H9 (cell line): ENCODE data around the gene RNU6-9. TPM values are rescaled to one million over a fixed set of nuclear protein-coding genes. Genes with fewer than 3 reads are reported as not detected.

Source experiments
- DNase-seq: peaks from one replicate; pipeline ENCODE4 v3.0.0-alpha.2; 2017
- H2AFZ ChIP-seq: one replicate; pipeline ENCODE4 v1.6.1; 2013; ENCODE audit warnings: mild to moderate bottlenecking, low read length, control low read depth, moderate library complexity
- H2AK5ac ChIP-seq: 2 replicates; pipeline ENCODE4 v1.6.1; 2013; ENCODE audit warnings: low read length, control low read depth, mixed read lengths; ENCODE audit not compliant: insufficient read length
- H2BK120ac ChIP-seq: one replicate; pipeline ENCODE4 v1.6.1; 2013; ENCODE audit warnings: low read depth, mild to moderate bottlenecking, low read length, control low read depth, inconsistent platforms; ENCODE audit not compliant: poor library complexity, severe bottlenecking
- H2BK12ac ChIP-seq: 2 replicates; pipeline ENCODE4 v1.6.1; 2013; ENCODE audit warnings: low read length, control low read depth, mixed read lengths, low read depth; ENCODE audit not compliant: insufficient read length
- H2BK15ac ChIP-seq: 2 replicates; pipeline ENCODE4 v1.6.1; 2013; ENCODE audit warnings: low read depth, low read length, control low read depth
- H2BK20ac ChIP-seq: one replicate; pipeline ENCODE4 v1.6.1; 2013; ENCODE audit warnings: low read depth, mild to moderate bottlenecking, low read length, control low read depth, inconsistent platforms; ENCODE audit not compliant: poor library complexity, severe bottlenecking
- H2BK5ac ChIP-seq: 2 replicates; pipeline ENCODE4 v1.6.1; 2013; ENCODE audit warnings: low read length, control low read depth, mixed read lengths; ENCODE audit not compliant: insufficient read length
- H3K14ac ChIP-seq: 2 replicates; pipeline ENCODE4 v1.6.1; 2013; ENCODE audit warnings: low read length, control low read depth; ENCODE audit not compliant: insufficient read depth
- H3K18ac ChIP-seq: 2 replicates; pipeline ENCODE4 v1.6.1; 2013; ENCODE audit warnings: low read depth, mild to moderate bottlenecking, mixed read lengths, low read length, control low read depth; ENCODE audit not compliant: insufficient read length
- H3K23ac ChIP-seq: 2 replicates; pipeline ENCODE4 v1.6.1; 2013; ENCODE audit warnings: low read length, control low read depth, mixed read lengths, low read depth; ENCODE audit not compliant: insufficient read length
- H3K23me2 ChIP-seq: 2 replicates; pipeline ENCODE4 v1.6.1; 2013; ENCODE audit warnings: low read depth, mild to moderate bottlenecking, mixed read lengths, low read length, control low read depth; ENCODE audit not compliant: insufficient read length, poor library complexity, severe bottlenecking
- H3K27ac ChIP-seq: 2 replicates; pipeline ENCODE4 v1.5.1; 2013; ENCODE audit warnings: low read length, control low read depth, mixed read lengths, low read depth; ENCODE audit not compliant: insufficient read length
- H3K27me3 ChIP-seq: 2 replicates; pipeline ENCODE4 v1.6.1; 2013; ENCODE audit warnings: low read length, control low read depth, inconsistent platforms; ENCODE audit not compliant: insufficient read depth
- H3K4ac ChIP-seq: 2 replicates; pipeline ENCODE4 v1.6.1; 2013; ENCODE audit warnings: low read depth, mild to moderate bottlenecking, control low read depth, inconsistent platforms, low read length, moderate library complexity
- H3K4me1 ChIP-seq: 2 replicates; pipeline ENCODE4 v1.6.1; 2013; ENCODE audit warnings: low read length, control low read depth, inconsistent platforms; ENCODE audit not compliant: insufficient read depth
- H3K4me2 ChIP-seq: 2 replicates; pipeline ENCODE4 v1.6.1; 2013; ENCODE audit warnings: low read length, control low read depth, mixed read lengths; ENCODE audit not compliant: insufficient read length, insufficient read depth
- H3K56ac ChIP-seq: 2 replicates; pipeline ENCODE4 v1.6.1; 2013; ENCODE audit warnings: low read depth, mild to moderate bottlenecking, mixed read lengths, low read length, control low read depth; ENCODE audit not compliant: insufficient read length
- H3K79me1 ChIP-seq: 2 replicates; pipeline ENCODE4 v1.6.1; 2013; ENCODE audit warnings: low read depth, mild to moderate bottlenecking, moderate library complexity, low read length, control low read depth, inconsistent platforms; ENCODE audit not compliant: insufficient read depth, poor library complexity, severe bottlenecking
- H3K79me2 ChIP-seq: 2 replicates; pipeline ENCODE4 v1.6.1; 2013; ENCODE audit warnings: low read length, control low read depth, inconsistent platforms; ENCODE audit not compliant: insufficient read depth
- H3K9ac ChIP-seq: 2 replicates; pipeline ENCODE4 v1.6.1; 2013; ENCODE audit warnings: low read length, control low read depth, mixed read lengths; ENCODE audit not compliant: insufficient read length; ENCODE audit errors: extremely low read depth
- H3K9me3 ChIP-seq: one replicate; pipeline ENCODE4 v1.6.1; 2013; ENCODE audit warnings: low read depth, low read length, inconsistent platforms; ENCODE audit not compliant: control insufficient read depth
- H3T11ph ChIP-seq: one replicate; pipeline ENCODE4 v1.6.1; 2013; ENCODE audit warnings: mild to moderate bottlenecking, low read length, control low read depth, inconsistent platforms
- H4K20me1 ChIP-seq: one replicate; pipeline ENCODE4 v1.6.1; 2013; ENCODE audit not compliant: control insufficient read depth, insufficient read length, insufficient read depth
- H4K5ac ChIP-seq: 2 replicates; pipeline ENCODE4 v1.6.1; 2013; ENCODE audit warnings: low read depth, mild to moderate bottlenecking, mixed read lengths, low read length, control low read depth; ENCODE audit not compliant: insufficient read length
- H4K8ac ChIP-seq: replicated peaks from 2 replicates; pipeline ENCODE4 v1.6.1; 2013; ENCODE audit warnings: low read length, control low read depth, mixed read lengths, low read depth; ENCODE audit not compliant: insufficient read length
- H4K91ac ChIP-seq: 2 replicates; pipeline ENCODE4 v1.6.1; 2013; ENCODE audit warnings: low read depth, mild to moderate bottlenecking, moderate library complexity, mixed read lengths, low read length, control low read depth; ENCODE audit not compliant: insufficient read length
- H3K27ac Mint-ChIP-seq, 3 experiments: 2 replicates in 2 of 3; 3 replicates in 1 of 3; pipeline ENCODE4 v1.8.0; 2020 to 2021; ENCODE audit warnings: mixed read lengths in 3 of 3, mild to moderate bottlenecking in 1 of 3, moderate library complexity in 1 of 3
- H3K27me3 Mint-ChIP-seq: 2 replicates; pipeline ENCODE4 v1.8.0; 2021; ENCODE audit warnings: low read depth, mild to moderate bottlenecking, moderate library complexity, mixed read lengths
- H3K36me3 Mint-ChIP-seq, 3 experiments: 2 replicates in 2 of 3; 3 replicates in 1 of 3; pipeline ENCODE4 v1.8.0; 2020 to 2021; ENCODE audit warnings: low read depth in 3 of 3, mixed read lengths in 3 of 3; ENCODE audit not compliant: insufficient read depth in 1 of 3
- H3K4me1 Mint-ChIP-seq, 2 experiments: 2 replicates each; pipeline ENCODE4 v1.8.0; 2020; ENCODE audit warnings: mixed read lengths in 2 of 2
- H3K4me3 Mint-ChIP-seq, 2 experiments: 2 replicates in 1 of 2; 3 replicates in 1 of 2; pipeline ENCODE4 v1.8.0; 2020 to 2021; ENCODE audit warnings: mild to moderate bottlenecking in 2 of 2, mixed read lengths in 2 of 2, moderate library complexity in 1 of 2
- H3K9me3 Mint-ChIP-seq, 2 experiments: 2 replicates in 1 of 2; 3 replicates in 1 of 2; pipeline ENCODE4 v1.8.0; 2020; ENCODE audit warnings: mild to moderate bottlenecking in 2 of 2, mixed read lengths in 2 of 2, moderate library complexity in 1 of 2
- CTCF ChIP-seq: fragments of 200-600 bp; sonication (generic); conservative IDR thresholded peaks from 3 replicates; pipeline ENCODE4 v1.8.0; 2021; ENCODE audit warnings: antibody characterized with exemption, mild to moderate bottlenecking
- WGBS: extraction: QIAGEN DNeasy Blood & Tissue Kit; methylation state at CpG from one replicate; pipeline ENCODE4 v1.1.7; 2013; ENCODE audit warnings: missing lambda C conversion rate, low lambda C conversion rate, mixed read lengths; ENCODE audit not compliant: insufficient read length; ENCODE audit errors: extremely low coverage; 5-methylcytosine and 5-hydroxymethylcytosine counted together
- total RNA-seq: library from RNA; stranded (reverse); gene quantifications from 2 replicates; pipeline ENCODE4 v1.2.1, GENCODE V29; 2021

Gene RNU6-9
- total RNA-seq, 1 experiment from 2014 or later = not detected

GRCh38 chr19:926589-927350 lies 33.5 kb downstream of the RNU6-9 start:
- Histone ChIP-seq H2AK5ac (no peak overlapping the region), H4K8ac (no peak overlapping the region)
- WGBS = no CpG with 5 or more reads among the region's 52 CpGs

More at GRCh38 chr19:926589-927350, 33.5 kb downstream of the RNU6-9 start:
- Mint-ChIP-seq H3K4me3 (peak overlapping the region; percentile 78 to 91), H3K4me1 (peaks cover 4 to 15% of the 10 kb centered on the region in 2 experiments), H3K36me3 (peaks cover 7 to 25% (median 19%) of the 10 kb centered on the region in 3 experiments), H3K27me3 (peaks cover 10% of the 10 kb centered on the region), H3K9me3 (no peaks in the 10 kb centered on the region), H3K27ac (peak overlapping the region in 1 of 3 experiments; percentile 72; a peak in 1 of 7 replicates)
- DNase-seq = peak; percentile 55
- no peak overlapping the region for H3K14ac ChIP-seq
- no peak overlapping the region for H2BK20ac ChIP-seq
- no peak overlapping the region for H3K56ac ChIP-seq
- no peak overlapping the region for H2BK15ac ChIP-seq
- H3K9ac ChIP-seq = no peak overlapping the region
- H3K27ac ChIP-seq = no peak overlapping the region
- H3K27me3 ChIP-seq = no peaks in the 10 kb centered on the region
- no peak overlapping the region for H4K5ac ChIP-seq
- no peak overlapping the region for H3T11ph ChIP-seq
- H4K91ac ChIP-seq = no peak overlapping the region
- H3K4me2 ChIP-seq = peak overlapping the region; percentile 35
- H3K4ac ChIP-seq = no peak overlapping the region
- no peak overlapping the region for H2BK5ac ChIP-seq
- no peak overlapping the region for H2BK12ac ChIP-seq
- H3K18ac ChIP-seq = no peak overlapping the region
- no peaks in the 10 kb centered on the region for H4K20me1 ChIP-seq
- no peak overlapping the region for H3K23ac ChIP-seq
- H2BK120ac ChIP-seq = no peak overlapping the region
- no peak overlapping the region for H2AFZ ChIP-seq
- no peaks in the 10 kb centered on the region for H3K4me1 ChIP-seq
- peaks cover 3% of the 10 kb centered on the region for H3K23me2 ChIP-seq
- no peaks in the 10 kb centered on the region; the same call in 1 of the 2 replicates for H3K79me2 ChIP-seq
- H3K79me1 ChIP-seq = no peaks in the 10 kb centered on the region
- no peaks in the 10 kb centered on the region for H3K9me3 ChIP-seq
- no peak for TF ChIP-seq CTCF
